RWPE2 (cell line): ENCODE measurements around the gene ZBTB20.

ENCODE experiments used
- ATAC-seq: fragments of 200-7000 bp; cut with Tn5 transposase; 3 replicates; pipeline ENCODE4 v1.9.1; 2021; ENCODE audit warnings: low read depth
- DNase-seq: peaks from one replicate; pipeline ENCODE4 v3.0.0-alpha.2; 2020; ENCODE audit warnings: low spot score
- H3K27ac ChIP-seq: fragments of 450-650 bp; 2 replicates; pipeline ENCODE4 v1.5.1; 2017; ENCODE audit warnings: mild to moderate bottlenecking; ENCODE audit not compliant: poor library complexity, severe bottlenecking
- H3K27me3 ChIP-seq: fragments of 250-450 bp; sonication (Bioruptor Pico); 2 replicates; pipeline ENCODE4 v1.5.1; 2021; ENCODE audit warnings: mild to moderate bottlenecking, moderate library complexity; ENCODE audit not compliant: insufficient read depth, poor library complexity, severe bottlenecking
- H3K36me3 ChIP-seq: fragments of 250-450 bp; sonication (Bioruptor Pico); 2 replicates; pipeline ENCODE4 v1.5.1; 2020; ENCODE audit warnings: low read depth, mild to moderate bottlenecking, moderate library complexity
- H3K4me1 ChIP-seq: fragments of 250-450 bp; sonication (Bioruptor Pico); 2 replicates; pipeline ENCODE4 v1.5.1; 2021; ENCODE audit warnings: mild to moderate bottlenecking, moderate library complexity; ENCODE audit not compliant: insufficient read depth, poor library complexity, severe bottlenecking
- H3K4me3 ChIP-seq: fragments of 250-450 bp; sonication (Bioruptor Pico); 2 replicates; pipeline ENCODE4 v1.5.1; 2021; ENCODE audit warnings: mild to moderate bottlenecking, moderate library complexity; ENCODE audit not compliant: severe bottlenecking
- H3K9me3 ChIP-seq: fragments of 250-450 bp; sonication (Bioruptor Pico); 2 replicates; pipeline ENCODE4 v1.5.1; 2021; ENCODE audit warnings: mild to moderate bottlenecking, moderate library complexity; ENCODE audit not compliant: severe bottlenecking
- CTCF ChIP-seq: fragments of 450-650 bp; IDR thresholded peaks from one replicate; pipeline ENCODE4 v1.5.1; 2017; ENCODE audit warnings: mild to moderate bottlenecking, moderate library complexity; ENCODE audit not compliant: poor library complexity, severe bottlenecking

The ZBTB20 gene

DNA sequence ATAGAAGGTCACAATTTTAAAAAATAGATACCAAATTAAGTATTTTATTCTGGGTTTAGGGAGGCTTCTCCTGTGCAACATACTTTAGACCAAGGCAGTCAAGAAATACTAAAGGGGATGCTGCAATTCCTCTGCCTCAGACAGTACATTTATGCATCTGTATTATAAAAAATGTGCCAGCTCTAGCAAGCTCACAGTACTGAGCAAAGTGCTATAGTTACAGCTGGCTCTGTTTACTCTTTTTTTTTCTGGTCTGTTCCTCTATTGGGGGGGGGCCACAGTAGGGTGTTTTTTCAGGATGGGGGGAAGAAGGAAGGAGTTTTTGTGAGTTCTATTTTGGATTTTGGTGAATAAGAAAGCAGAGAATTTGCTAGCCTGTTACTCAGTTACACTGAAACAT, 668.3 kb downstream of the ZBTB20 start:
- H3K27me3 ChIP-seq = no peaks in the 10 kb centered on the region
- no peak for ATAC-seq
- no peak overlapping the region for H3K27ac ChIP-seq
- DNase-seq = no peak
- H3K36me3 ChIP-seq = no peaks in the 10 kb centered on the region
- TF ChIP-seq CTCF = no peak
- no peak overlapping the region for H3K4me3 ChIP-seq
- H3K4me1 ChIP-seq = no peaks in the 10 kb centered on the region
- H3K9me3 ChIP-seq = no peaks in the 10 kb centered on the region

DNA sequence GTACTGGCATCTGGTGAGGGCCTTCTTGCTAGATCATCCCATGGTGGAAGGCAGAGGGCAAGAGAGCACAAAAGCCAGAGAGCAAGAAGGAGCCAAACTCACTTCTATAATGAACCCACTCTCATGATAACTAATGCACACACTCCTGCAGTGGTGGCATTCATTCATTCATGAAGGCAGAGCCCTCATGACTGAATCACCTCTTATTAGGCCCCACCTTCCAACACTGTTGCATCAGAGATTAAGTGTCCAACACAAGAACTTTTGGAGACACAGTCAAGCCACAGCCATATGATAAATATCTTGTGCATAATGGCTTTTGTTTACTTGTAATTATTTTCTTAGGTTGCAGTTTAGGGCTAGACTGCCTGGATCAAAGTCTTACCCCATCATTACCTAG, 670.6 kb downstream of the ZBTB20 start:
- no peak overlapping the region for H3K4me3 ChIP-seq
- TF ChIP-seq CTCF = no peak
- no peak for DNase-seq
- H3K9me3 ChIP-seq = no peaks in the 10 kb centered on the region
- H3K4me1 ChIP-seq = no peaks in the 10 kb centered on the region
- H3K27me3 ChIP-seq = no peaks in the 10 kb centered on the region
- no peak for ATAC-seq
- H3K27ac ChIP-seq = no peak overlapping the region
- H3K36me3 ChIP-seq = no peaks in the 10 kb centered on the region

DNA sequence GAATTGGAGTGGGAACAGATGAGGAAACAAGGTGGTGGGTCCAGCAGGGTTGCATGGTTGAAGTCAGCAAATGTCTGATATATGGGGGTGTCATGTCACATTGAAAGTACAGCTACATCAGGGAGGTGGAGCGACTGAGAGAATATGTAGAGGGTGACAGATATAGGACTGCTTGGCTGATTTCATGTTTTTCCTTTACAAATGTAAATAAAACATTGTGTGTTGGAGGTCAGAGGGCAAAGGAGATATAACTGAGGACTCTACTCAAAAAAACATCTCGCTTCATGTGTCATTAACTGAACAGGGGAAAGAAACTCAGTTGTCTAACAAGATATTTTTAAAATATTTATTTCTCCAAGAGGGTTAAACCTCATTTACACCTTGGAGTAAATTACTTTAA, 675.6 kb downstream of the ZBTB20 start:
- H3K9me3 ChIP-seq = no peaks in the 10 kb centered on the region
- no peaks in the 10 kb centered on the region for H3K27me3 ChIP-seq
- H3K27ac ChIP-seq = no peak overlapping the region
- no peak for TF ChIP-seq CTCF
- no peaks in the 10 kb centered on the region for H3K4me1 ChIP-seq
- DNase-seq (no peak), ATAC-seq (no peak)
- H3K4me3 ChIP-seq = no peak overlapping the region
- H3K36me3 ChIP-seq = no peaks in the 10 kb centered on the region

DNA sequence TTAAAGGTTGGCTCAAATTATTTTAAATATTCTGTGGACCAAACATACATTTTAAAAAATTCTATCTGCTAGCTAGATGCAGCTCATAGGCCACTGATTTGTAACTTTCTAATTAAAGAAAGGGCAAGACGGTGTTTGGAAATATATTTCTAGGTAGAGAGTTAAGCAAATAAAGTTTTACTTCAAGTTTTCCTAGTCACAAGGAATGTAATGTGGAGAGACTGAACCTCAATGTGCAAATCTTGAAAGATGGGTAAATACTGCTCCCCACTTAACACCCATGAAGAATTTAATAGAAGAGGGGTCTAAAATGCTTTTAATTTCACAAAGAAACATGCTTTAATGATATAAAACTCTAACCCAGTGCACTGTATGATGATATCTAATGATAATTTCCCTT, 678.0 kb downstream of the ZBTB20 start:
- H3K27me3 ChIP-seq = no peaks in the 10 kb centered on the region
- no peaks in the 10 kb centered on the region for H3K4me1 ChIP-seq
- H3K4me3 ChIP-seq = no peak overlapping the region
- no peaks in the 10 kb centered on the region for H3K9me3 ChIP-seq
- DNase-seq = no peak
- H3K27ac ChIP-seq = no peak overlapping the region
- TF ChIP-seq CTCF = no peak
- H3K36me3 ChIP-seq = no peaks in the 10 kb centered on the region
- ATAC-seq = no peak

- Histone ChIP-seq H3K4me3 (no peak overlapping the region), H3K27ac (no peak overlapping the region), H3K9me3 (no peaks in the 10 kb centered on the region), H3K36me3 (no peaks in the 10 kb centered on the region), H3K27me3 (no peaks in the 10 kb centered on the region), H3K4me1 (no peaks in the 10 kb centered on the region)
- no peak for TF ChIP-seq CTCF
- ATAC-seq = no peak
- no peak for DNase-seq
Observed at GRCh38 chr3:114466816-114467215, 680.3 kb downstream of the ZBTB20 start.
